Activated T-cell treated with anti-CD3 and anti-CD28 coated beads for 4 hours (primary cell): ENCODE results near the gene FOXD4L1.
"Not testable (repeated sequence)": the region's sequence is repeated elsewhere in the genome, so short reads cannot be mapped to it uniquely, and the experiment has no call there.

Experiments
- DNase-seq: peaks from one replicate; pipeline ENCODE4 v3.0.0-alpha.2; 2020

The FOXD4L1 gene

DNA sequence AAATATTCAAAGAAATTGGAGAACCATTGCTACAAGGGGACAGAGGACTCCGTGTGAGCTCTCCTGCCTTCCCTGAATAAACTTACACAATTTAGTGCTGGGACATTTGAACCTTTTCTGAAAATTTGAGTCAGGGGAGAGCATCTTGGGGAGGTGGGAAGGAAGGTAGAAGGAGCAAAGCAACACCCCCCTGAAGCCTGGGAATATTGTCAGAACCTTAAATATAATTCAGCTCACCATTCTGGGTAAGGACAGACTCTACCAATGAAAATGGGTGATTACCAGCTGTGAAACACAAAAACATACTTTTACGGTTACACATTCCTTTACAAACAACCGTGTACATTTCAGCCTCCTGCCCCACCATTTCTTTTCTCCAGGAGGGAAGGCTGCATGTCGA lies at the start of gene FOXD4L1:
TSS of gene FOXD4L1 (plus strand) at position 301 of the 400 bp plus-strand sequence. CDS start 592 bp downstream, outside the sequence.
- not testable (repeated sequence) for DNase-seq

DNA sequence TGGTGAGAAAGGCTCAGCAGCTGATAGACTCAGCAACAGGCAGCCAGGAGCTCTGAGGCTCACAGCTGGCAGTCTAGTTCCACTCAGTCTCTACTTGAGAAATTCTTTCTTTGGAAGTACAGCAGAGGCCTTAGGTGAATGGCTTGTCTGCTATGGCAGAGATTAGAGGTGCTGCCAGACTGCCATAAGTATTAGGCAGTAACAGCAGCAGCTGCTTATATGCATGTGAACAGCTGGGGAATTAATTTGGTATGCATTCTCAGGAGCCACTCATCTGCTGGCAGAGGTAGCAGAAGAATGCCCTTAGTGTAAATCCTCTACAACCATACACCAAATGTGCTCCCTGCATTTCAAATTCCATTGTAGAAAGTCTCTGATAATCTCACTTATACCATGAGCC lies 32.7 kb upstream of the FOXD4L1 start:
- DNase-seq: not testable (repeated sequence)

DNA sequence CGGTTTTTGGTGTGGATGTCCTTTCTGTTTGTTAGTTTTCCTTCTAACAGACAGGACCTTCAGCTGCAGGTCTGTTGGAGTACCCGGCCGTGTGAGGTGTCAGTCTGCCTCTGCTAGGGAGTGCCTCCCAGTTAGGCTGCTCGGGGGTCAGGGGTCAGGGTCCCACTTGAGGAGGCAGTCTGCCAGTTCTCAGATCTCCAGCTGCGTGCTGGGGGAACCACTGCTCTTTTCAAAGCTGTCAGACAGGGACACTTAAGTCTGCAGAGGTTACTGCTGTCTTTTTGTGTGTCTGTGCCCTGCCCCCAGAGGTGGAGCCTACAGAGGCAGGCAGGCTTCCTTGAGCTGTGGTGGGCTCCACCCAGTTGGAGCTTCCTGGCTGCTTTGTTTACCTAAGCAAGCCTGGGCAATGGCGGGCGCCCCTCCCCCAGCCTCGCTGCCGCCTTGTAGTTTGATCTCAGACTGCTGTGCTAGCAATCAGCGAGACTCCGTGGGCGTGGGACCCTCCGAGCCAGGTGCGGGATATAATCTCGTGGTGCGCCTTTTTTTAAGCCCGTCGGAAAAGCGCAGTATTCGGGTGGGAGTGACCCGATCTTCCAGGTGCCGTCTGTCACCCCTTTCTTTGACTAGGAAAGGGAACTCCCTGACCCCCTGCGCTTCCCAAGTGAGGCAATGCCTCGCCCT lies 21.6 kb upstream of the FOXD4L1 start:
- DNase-seq: not testable (repeated sequence)

DNA sequence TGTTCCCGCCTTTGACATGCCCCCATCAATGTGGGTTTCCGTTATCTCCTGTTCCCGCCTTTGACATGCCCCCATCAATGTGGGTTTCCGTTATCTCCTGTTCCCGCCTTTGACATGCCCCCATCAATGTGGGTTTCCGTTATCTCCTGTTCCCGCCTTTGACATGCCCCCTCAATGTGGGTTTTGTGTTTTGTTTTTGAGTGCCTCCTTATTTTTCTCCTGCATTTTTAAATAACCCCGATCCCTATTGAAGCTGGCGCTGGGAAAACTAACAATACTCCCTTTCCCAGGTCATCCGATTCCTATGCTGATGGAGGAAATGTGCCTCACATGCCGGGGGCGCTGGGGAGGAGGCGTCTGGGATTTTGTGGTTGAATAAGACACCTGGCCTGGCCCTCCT lies 1.9 kb upstream of the FOXD4L1 start:
- DNase-seq: not testable (repeated sequence)

DNA sequence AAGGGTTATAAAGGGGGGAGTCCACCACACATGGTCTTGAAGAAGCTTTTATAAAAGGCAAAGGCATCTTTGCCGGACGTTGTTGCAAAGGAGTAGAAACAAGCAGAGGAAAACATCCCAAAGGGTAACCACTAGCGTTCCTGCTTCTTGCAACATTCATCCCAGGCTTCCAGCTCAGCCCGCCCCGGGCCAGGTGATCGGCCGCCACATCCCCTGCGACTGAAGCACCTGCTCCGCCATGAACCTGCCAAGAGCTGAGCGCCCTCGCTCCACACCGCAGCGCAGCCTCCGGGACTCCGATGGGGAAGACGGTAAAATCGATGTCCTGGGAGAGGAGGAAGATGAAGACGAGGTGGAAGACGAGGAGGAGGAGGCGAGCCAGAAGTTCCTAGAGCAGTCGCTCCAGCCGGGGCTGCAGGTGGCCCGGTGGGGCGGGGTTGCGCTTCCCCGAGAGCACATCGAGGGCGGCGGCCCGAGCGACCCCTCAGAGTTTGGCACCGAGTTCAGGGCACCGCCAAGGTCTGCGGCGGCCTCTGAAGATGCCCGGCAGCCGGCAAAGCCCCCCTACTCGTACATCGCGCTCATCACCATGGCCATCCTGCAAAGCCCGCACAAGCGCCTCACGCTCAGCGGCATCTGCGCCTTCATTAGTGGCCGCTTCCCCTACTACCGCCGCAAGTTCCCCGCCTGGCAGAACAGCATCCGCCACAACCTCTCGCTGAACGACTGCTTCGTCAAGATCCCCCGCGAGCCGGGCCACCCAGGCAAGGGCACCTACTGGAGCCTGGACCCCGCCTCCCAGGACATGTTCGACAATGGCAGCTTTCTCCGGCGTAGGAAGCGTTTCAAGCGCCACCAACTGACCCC lies 787 bp downstream of the FOXD4L1 start:
- DNase-seq: not testable (repeated sequence)

DNA sequence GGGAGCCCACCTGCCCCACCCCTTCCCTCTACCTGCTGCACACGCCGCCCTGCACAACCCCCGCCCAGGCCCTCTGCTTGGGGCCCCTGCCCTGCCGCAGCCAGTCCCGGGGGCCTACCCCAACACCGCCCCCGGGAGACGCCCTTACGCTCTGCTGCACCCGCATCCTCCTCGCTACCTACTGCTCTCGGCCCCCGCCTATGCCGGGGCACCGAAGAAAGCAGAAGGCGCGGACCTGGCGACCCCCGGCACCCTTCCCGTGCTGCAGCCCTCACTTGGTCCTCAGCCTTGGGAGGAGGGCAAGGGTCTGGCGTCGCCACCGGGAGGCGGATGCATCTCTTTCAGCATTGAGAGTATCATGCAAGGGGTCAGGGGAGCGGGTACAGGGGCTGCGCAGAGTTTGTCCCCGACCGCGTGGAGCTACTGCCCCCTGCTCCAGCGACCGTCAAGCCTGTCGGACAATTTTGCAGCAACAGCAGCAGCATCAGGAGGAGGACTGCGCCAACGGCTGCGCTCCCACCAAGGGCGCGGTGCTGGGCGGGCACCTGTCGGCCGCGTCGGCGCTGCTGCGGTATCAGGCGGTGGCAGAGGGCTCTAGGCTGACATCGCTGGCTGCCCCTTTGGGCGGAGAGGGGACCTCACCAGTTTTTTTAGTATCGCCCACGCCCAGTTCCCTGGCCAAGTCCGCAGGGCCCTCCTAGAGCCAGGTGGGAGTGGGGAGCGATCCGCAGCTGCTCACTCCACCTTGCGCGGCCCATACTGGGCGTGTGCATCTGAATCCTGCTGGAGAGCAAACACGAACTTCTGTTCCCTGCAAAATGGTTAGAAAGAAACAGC lies 1.6 kb downstream of the FOXD4L1 start:
- not testable (repeated sequence) for DNase-seq

DNA sequence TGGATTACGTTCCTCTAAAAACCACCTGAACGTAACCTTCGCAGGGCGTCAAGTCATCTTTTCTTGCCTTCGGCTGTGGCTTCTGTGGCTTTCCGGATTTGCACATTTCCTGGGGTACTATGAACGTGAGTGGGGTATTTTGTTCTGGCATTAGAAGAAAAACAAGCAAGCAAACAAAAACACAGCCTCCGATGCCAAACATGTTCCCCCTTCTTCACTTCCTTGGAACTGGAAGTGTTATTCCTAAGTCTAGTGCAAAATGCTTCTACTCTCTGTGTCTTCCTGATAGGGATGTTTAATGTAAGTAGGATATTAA lies 2.2 kb downstream of the FOXD4L1 start:
- DNase-seq: not testable (repeated sequence)

DNA sequence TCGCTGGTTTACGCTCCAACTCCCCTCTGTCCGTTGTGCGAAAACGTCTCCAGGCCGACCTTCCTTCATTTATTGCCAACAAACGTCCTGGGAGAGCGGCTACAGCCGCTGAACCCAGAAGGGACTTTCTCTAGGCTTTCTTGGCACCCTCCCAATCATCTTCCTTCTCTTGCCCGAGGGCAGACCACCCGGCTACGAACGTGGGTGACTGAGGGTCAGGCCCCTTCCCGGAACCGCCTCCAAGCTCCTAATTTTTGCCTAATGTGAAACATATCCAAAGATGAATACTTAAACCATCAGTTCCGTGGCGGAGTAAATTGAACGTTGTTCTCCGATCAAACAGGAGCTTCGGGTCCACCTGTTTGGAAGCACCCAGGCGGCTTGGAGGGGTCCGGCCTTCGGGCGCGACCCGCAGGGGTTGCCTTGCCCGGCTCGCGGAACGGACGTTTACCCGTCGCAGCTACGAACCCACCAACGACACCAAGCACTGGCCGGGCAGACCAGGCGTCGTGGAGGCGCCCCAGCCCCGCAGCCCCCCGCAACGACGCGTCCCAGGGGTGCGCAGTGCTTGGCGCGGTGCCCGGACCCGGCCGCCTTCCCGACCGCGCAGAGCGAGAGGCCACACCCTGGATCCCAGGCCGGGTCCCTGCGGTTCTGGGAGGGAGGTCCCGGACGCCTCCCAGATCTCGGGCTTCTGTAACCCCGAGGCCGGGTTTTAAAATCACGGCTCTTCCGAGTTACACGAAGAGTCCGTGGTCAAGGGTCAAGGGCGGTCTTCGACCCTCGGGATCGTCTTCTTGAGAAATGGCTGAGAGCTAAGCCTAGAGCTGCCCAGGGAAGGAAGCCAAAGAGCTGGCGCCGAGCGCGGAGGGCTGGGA lies 4.0 kb downstream of the FOXD4L1 start:
- not testable (repeated sequence) for DNase-seq

DNA sequence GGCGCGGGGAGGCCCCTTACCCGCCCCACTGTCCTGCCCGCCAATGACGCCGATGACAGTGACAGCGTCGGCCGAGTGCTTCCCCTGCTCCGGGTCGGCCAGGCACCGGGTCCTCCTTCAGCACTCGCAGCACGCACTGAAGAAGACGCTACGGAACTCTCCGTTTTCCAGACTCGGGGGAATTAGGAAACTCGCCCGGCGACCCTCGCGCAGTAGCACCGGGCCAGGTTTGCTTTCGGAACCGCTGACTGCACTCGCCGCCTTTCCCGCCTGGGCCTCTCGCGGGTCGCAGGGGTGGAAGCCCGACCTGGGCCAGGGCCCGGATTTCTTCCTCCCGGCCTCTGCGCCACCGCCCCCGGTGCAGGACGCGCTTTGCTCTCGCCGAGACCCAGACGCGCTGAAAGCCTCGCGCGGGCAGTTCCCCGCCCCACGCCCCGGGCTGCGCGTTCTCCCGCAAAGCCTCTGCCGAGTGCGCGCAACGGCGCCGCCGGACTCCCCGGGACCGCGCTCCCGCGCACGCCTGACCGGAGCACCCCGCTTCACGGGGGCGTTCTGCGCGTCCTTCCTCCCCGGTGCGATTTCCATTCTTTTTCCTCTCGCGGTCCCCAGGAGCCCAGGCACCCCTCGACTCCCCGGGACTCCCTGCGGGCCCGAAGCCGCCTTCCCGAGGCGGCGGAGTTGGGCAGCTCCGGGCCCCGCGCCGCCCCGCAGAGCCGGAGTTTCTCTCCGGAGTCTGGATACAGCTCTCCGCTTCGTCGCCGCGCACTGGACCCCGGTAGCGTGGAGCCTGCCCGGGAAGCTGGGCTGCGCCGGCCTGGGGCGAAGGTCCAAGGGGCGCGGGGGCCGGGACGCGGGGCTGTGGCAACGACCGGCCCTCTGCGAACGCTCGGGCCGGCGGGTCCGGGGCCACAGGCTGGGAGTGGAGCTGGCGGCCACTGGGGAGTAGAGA lies 4.9 kb downstream of the FOXD4L1 start:
- DNase-seq: not testable (repeated sequence)

DNA sequence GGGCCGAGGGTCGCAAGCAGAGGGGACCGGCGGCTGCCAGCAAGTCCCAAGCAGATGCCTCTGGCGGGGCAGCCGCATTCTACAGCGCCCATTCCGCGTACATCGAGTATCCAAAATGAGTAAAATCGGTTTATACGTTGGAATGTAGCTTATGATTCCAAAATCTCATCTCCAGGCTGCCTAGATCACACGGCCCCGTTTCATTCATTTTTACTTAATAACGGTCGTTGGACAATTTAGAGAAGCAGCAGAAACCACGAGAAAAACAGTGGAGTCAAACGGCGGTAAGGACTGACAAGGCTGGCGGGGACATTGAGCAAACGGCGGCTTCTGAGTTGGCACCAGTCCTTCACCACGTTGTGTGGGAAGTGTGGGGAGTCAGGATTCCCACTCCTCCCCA lies 5.6 kb downstream of the FOXD4L1 start:
- not testable (repeated sequence) for DNase-seq

DNA sequence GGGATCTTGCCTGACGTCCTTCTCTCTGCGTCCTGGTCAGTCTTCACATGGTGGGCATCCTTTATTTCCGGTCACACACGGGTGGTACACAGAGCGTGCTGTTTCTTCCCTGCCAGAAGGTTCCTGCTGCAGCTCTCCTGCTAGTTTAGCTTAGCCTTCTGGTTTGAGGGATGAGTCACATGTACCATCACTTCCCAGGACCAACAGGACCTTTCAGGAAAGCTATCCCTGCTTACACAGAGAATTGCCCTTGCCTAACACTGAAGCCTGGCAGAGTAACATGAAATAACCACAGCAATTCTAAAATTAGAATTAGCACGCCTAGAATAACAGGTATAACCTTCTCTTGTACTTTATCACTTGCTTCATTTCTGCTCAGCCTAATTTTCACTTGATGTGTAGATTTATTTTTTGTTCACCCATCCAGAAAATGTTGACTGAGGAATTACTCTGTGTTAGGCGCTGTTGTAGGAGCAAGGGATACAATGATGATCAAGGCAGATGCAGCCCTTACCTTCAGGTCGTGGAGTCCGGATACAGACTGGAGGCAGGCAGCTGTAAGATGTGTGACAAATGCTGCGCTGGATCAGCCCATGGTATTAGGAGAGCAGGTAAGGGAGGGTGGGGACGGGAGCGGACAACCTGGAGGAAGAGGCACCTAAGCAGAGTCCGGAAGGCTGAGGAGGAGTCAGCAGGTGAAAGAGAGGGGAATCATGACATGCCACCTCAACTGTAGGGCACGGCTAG lies 9.1 kb downstream of the FOXD4L1 start:
- DNase-seq: not testable (repeated sequence)

DNA sequence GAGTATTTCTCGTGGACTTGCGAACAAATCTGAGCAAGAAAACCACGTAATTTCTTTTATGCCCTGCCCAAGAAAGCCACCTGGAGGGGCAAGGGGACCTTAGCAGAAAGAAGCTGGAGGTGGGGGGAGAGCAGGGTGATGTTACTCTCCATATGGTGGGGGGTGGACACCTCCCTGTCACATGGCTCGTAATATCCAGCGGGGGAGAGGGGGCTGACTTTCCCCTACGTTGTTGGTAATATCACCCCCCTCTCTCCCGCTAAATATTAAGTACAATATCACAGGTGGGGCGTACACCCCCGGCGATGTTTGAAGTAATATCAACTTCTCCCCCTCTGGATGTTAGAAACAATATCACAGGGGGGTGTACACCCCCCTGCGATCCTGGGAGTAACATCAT lies 9.7 kb downstream of the FOXD4L1 start:
- DNase-seq: not testable (repeated sequence)

DNA sequence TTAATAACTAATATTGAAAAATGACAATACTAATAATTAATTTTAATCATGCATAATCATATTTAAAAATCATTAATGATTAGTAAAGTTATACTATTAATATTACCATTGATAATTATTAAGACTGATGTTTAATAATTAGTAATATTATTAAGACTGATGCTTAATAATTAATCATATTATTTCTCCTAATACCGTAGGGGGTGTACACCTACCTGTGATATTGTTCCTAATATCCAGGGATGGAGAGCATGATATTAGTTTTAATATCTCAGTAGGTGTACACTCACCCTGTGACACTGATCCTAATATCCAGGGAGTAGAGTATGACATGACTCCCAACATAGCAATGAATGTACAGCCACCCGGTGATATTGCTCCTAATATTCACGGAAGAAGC lies 12.4 kb downstream of the FOXD4L1 start:
- DNase-seq: not testable (repeated sequence)

DNA sequence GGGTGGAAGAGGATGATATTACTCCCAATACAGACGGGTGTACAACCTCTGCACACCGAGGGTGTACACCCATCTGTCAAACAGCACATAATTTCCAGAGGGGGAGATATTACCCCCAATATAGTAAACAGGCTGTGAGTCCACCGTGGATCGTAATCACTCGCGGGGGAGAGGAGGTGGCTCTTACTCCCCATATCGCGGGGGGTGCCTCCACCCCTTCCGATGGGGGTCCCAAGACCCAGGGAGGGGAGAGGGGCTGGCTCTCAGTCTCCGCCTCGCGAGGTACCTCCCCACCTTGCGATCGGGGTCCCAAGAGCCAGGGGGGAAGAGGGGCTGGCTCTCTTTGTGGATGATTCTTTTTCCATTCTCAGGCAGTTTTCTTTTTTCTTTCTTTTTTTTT lies 13.4 kb downstream of the FOXD4L1 start:
- DNase-seq: not testable (repeated sequence)

DNA sequence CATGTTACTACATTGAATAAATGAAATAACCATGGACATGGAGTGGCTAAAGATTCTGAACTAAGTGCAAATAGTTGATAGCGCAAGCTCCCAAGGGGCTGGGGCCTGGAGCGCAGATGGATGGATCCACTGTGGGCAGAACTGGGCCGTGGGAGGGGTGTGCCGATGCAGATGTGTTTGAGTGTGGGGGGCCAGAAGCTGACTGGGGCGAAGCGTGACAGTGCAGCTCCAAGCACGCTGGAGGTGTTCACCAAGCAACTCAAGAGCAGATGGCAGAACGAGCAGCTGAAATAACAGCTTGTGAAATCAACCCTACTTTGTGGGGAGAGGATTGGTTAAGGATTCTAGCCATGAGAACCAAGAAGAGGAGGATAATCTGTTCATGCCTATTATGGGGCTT lies 17.0 kb downstream of the FOXD4L1 start:
- DNase-seq: not testable (repeated sequence)

DNA sequence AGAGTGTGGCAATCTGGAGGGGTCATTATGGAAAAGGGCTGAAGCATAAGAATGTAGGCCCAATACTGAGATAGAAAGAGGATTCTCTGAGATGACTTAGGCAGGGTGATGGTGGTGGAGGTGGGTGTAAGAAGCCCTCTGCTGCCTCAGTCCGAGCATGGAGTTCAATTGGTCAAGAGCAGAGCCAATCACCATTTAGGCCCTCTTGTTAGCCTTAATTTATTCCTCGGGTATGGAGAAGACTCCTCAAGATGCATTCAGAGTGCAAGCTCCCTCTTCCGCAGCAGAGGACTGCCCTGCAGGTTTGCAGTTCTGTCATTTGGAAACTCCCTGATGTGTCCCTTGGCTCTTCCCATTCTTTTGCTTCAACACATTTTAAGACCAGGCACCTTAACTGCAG lies 17.5 kb downstream of the FOXD4L1 start:
- DNase-seq: not testable (repeated sequence)

DNA sequence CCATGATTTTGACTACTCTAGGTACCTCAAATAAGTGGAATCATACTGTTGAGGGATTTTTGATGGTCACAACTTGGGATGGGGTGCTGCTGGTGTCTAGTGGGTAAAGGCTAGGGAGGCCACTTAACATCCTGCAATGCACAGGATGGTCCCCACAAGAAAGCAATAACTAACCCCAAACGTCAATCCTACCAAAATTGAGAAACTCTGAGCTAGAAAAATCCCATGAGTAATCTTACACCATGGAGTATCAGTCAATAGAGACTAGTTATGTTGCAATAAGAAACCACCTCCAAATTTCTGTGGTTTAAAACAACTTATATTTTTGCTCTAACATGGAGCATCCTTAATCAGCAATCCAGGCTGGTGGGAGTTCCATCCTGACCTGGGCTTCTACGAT lies 18.6 kb downstream of the FOXD4L1 start:
- not testable (repeated sequence) for DNase-seq

DNA sequence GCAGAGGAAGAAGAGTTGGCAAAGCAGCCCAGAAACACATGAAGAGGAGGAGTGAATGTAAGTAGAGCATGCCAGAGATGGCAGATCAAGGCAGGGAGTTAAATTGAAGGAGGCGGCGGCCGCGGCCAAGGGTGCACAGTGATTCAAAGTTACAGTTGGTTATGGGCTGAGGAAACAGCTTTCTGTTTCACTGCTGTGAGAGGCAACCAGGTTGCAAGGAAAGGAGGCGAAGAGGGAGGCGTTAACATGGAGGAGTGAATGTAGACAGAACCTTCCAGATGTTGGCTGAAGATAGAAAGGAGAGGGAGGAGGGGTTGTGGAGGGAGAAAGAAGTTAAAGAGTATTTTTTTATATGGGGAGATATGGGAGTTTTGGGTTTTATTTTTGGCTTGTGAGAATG lies 22.4 kb downstream of the FOXD4L1 start:
- DNase-seq: not testable (repeated sequence)

DNA sequence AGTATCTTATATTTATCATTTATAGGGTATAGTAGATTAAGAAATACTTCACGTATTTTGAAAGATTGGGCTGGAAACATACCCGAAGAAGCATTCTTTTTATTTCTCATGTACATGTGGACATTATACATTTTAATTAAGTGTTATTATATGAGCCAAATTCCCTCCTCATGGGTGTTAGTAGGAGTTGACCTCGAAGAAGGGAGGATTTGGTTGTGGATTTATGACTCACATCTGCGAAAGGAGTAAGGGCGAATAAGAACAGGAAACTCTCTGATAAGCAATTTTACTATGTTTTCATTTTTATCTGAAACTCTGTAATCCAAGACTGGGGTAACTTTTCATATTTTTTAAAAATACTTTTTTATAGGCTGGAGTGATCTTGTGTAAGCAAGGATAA lies 23.0 kb downstream of the FOXD4L1 start:
- DNase-seq: not testable (repeated sequence)

DNA sequence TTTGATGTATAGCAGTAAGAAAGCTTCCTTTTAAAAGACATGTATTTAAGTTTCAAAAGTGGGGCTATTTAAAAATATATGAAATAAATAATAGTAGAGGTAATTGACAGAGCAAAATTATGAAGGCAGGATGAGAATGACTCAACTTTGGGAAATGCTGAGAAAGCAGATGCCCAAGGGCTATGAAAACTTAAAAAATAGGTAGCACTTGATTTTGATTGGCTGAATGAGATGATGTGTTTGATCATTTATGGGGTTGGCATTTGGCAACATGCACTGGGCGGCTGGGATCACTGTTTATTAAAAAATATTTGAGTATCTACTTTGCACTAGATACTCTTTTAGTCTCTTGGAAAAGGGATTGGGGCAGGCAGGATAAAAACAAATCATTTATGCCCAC lies 26.5 kb downstream of the FOXD4L1 start:
- DNase-seq: not testable (repeated sequence)
